GM23248 (cell line): ENCODE measurements around the gene SATB1. TPM values are rescaled to one million over a fixed set of nuclear protein-coding genes. Genes with fewer than 3 reads are reported as not detected.

Source experiments
- DNase-seq: peaks from one replicate; pipeline ENCODE4 v3.0.0-alpha.2; 2015
- H2AFZ ChIP-seq: fragments of 200-600 bp; sonication (generic); 2 replicates; pipeline ENCODE4 v1.6.1; 2016; ENCODE audit warnings: antibody characterized with exemption
- H3F3A ChIP-seq: fragments of 200-600 bp; sonication (generic); 2 replicates; pipeline ENCODE4 v1.6.1; 2016; ENCODE audit warnings: mild to moderate bottlenecking, antibody characterized with exemption, mixed run types; ENCODE audit not compliant: insufficient read depth
- H3K27ac ChIP-seq: fragments of 200-600 bp; sonication (generic); 2 replicates; pipeline ENCODE4 v1.5.1; 2016; ENCODE audit warnings: mild to moderate bottlenecking
- H3K27me3 ChIP-seq: fragments of 200-600 bp; sonication (generic); replicated peaks from 2 replicates; pipeline ENCODE4 v1.6.1; 2016; ENCODE audit warnings: mild to moderate bottlenecking; ENCODE audit not compliant: insufficient read depth
- H3K36me3 ChIP-seq: fragments of 200-600 bp; sonication (generic); 2 replicates; pipeline ENCODE4 v1.6.1; 2016; ENCODE audit warnings: low read depth, mild to moderate bottlenecking
- H3K4me1 ChIP-seq: fragments of 200-600 bp; sonication (generic); 2 replicates; pipeline ENCODE4 v1.6.1; 2016; ENCODE audit warnings: mild to moderate bottlenecking; ENCODE audit not compliant: insufficient read depth
- H3K4me2 ChIP-seq: fragments of 200-600 bp; sonication (generic); one replicate; pipeline ENCODE4 v1.6.1; 2016; ENCODE audit warnings: mild to moderate bottlenecking; ENCODE audit not compliant: unreplicated experiment
- H3K4me3 ChIP-seq: fragments of 200-600 bp; sonication (generic); 2 replicates; pipeline ENCODE4 v1.5.1; 2016; ENCODE audit warnings: mild to moderate bottlenecking
- H3K79me2 ChIP-seq: fragments of 200-600 bp; sonication (generic); 2 replicates; pipeline ENCODE4 v1.6.1; 2016; ENCODE audit warnings: mild to moderate bottlenecking; ENCODE audit not compliant: insufficient read depth
- H3K9ac ChIP-seq: fragments of 200-600 bp; sonication (generic); 2 replicates; pipeline ENCODE4 v1.6.1; 2016; ENCODE audit warnings: mild to moderate bottlenecking
- H3K9me2 ChIP-seq: fragments of 200-600 bp; sonication (generic); 2 replicates; pipeline ENCODE4 v1.6.1; 2016; ENCODE audit warnings: mixed run types, mild to moderate bottlenecking, moderate library complexity; ENCODE audit not compliant: insufficient read depth
- H3K9me3 ChIP-seq: fragments of 200-600 bp; sonication (generic); one replicate; pipeline ENCODE4 v1.6.1; 2017; ENCODE audit warnings: low read depth
- H4K20me1 ChIP-seq: fragments of 200-600 bp; sonication (generic); 2 replicates; pipeline ENCODE4 v1.6.0; 2016; ENCODE audit not compliant: insufficient read depth
- EZH2 ChIP-seq: fragments of 200-600 bp; sonication (generic); IDR thresholded peaks from 2 replicates; pipeline ENCODE4 v1.6.1; 2018; ENCODE audit warnings: antibody characterized with exemption, mild to moderate bottlenecking; ENCODE audit not compliant: insufficient read depth, poor library complexity, severe bottlenecking
- EZH2phosphoT487 ChIP-seq: fragments of 200-600 bp; sonication (generic); IDR thresholded peaks from 2 replicates; pipeline ENCODE4 v1.6.1; 2018; ENCODE audit warnings: antibody characterized with exemption, moderate library complexity, mild to moderate bottlenecking, low read depth; ENCODE audit not compliant: insufficient read depth
- whole genome bisulfite sequencing, 2 experiments: methylation state at CpG; one replicate each; pipeline ENCODE4 v1.1.6; 2015 to 2017; ENCODE audit warnings: low lambda C conversion rate in 2 of 2, low coverage in 1 of 2; ENCODE audit errors: missing lambda C conversion rate in 2 of 2; 5-methylcytosine and 5-hydroxymethylcytosine counted together
- in situ Hi-C: fragments of 300-500 bp; cut with MboI; formaldehyde crosslinking; loops from 2 replicates; pipeline ENCODE4 v1.15.0; 2020
- polyA plus RNA-seq: library from polyadenylated mRNA; unstranded; fragments of >200 nt; fragmentation: Nextera tagmentation; extraction: Ambion mirVana; gene quantifications from 2 replicates; pipeline ENCODE4 v1.2.1, GENCODE V29; 2016
- total RNA-seq: library from RNA; depleted of rRNA; stranded (reverse); fragments of >200 nt; shearing (Covaris generic); gene quantifications from 2 replicates; pipeline ENCODE4 v1.2.3, GENCODE V29; 2014

SATB1 gene
- total and polyA plus RNA-seq, 2 experiments from 2014 or later, result 5.7 to 12.0 TPM

- Histone ChIP-seq H3K9ac (no peak overlapping the region), H3K36me3 (no peaks in the 10 kb centered on the region), H3K79me2 (no peaks in the 10 kb centered on the region), H3K9me3 (no peaks in the 10 kb centered on the region), H3F3A (no peaks in the 10 kb centered on the region), H3K4me2 (no peak overlapping the region), H3K4me1 (no peaks in the 10 kb centered on the region), H3K9me2 (no peaks in the 10 kb centered on the region), H3K27ac (no peak overlapping the region), H2AFZ (no peak overlapping the region), H3K4me3 (no peak overlapping the region), H3K27me3 (no peaks in the 10 kb centered on the region), H4K20me1 (no peaks in the 10 kb centered on the region)
- DNase-seq, result no peak
- 88 to 90% methylated on average over 9 of the region's 9 CpGs for WGBS, 2 experiments
- TF ChIP-seq EZH2phosphoT487, result no peak
- no peak for TF ChIP-seq EZH2
- in situ Hi-C loops, result no loop called here
These were observed 38.8 kb downstream of the SATB1 start for GRCh38 chr3:18386274-18386890.

GRCh38 chr3:18385706-18386105, 39.4 kb downstream of the SATB1 start:
- Histone ChIP-seq H3F3A (no peaks in the 10 kb centered on the region), H3K4me1 (no peaks in the 10 kb centered on the region), H2AFZ (no peak overlapping the region), H3K27me3 (no peaks in the 10 kb centered on the region), H3K4me2 (no peak overlapping the region), H3K27ac (no peak overlapping the region), H3K4me3 (no peak overlapping the region), H3K9ac (no peak overlapping the region), H3K9me2 (no peaks in the 10 kb centered on the region), H4K20me1 (no peaks in the 10 kb centered on the region), H3K79me2 (no peaks in the 10 kb centered on the region), H3K9me3 (no peaks in the 10 kb centered on the region), H3K36me3 (no peaks in the 10 kb centered on the region)
- TF ChIP-seq EZH2, result no peak
- no peak for TF ChIP-seq EZH2phosphoT487
- in situ Hi-C loops, result no loop called here
- DNase-seq, result no peak
- 82% methylated on average over 4 of the region's 4 CpGs for WGBS, 2 experiments

GRCh38 chr3:18382760-18383369, 42.3 kb downstream of the SATB1 start:
- H3K9me2 ChIP-seq, result no peaks in the 10 kb centered on the region
- in situ Hi-C loops, result no loop called here
- H3K4me2 ChIP-seq, result no peak overlapping the region

GRCh38 chr3:18379647-18380046, 45.5 kb downstream of the SATB1 start:
- peaks cover 6% of the 10 kb centered on the region; the same call in 1 of the 2 replicates for H3K36me3 ChIP-seq
- no peak overlapping the region for H3K27ac ChIP-seq
- in situ Hi-C loops, result no loop called here
- DNase-seq, result no peak
- H2AFZ ChIP-seq, result no peak overlapping the region
- H3F3A ChIP-seq, result no peaks in the 10 kb centered on the region
- H3K9ac ChIP-seq, result no peak overlapping the region
- H3K9me2 ChIP-seq, result no peaks in the 10 kb centered on the region
- no peak for TF ChIP-seq EZH2phosphoT487
- no peak for TF ChIP-seq EZH2
- H3K4me3 ChIP-seq, result no peak overlapping the region
- H3K4me1 ChIP-seq, result no peaks in the 10 kb centered on the region
- no peaks in the 10 kb centered on the region for H3K9me3 ChIP-seq
- H4K20me1 ChIP-seq, result no peaks in the 10 kb centered on the region
- no peaks in the 10 kb centered on the region for H3K79me2 ChIP-seq
- no peak overlapping the region for H3K4me2 ChIP-seq
- H3K27me3 ChIP-seq, result no peaks in the 10 kb centered on the region
- 90 to 91% methylated on average over 2 of the region's 2 CpGs for WGBS, 2 experiments

More at GRCh38 chr3:18382760-18383369, 42.3 kb downstream of the SATB1 start:
- no peak for DNase-seq
- no peaks in the 10 kb centered on the region for H3K27me3 ChIP-seq
- no peaks in the 10 kb centered on the region for H3K79me2 ChIP-seq
- TF ChIP-seq EZH2phosphoT487 (no peak), EZH2 (no peak)
- H3K9ac ChIP-seq, result no peak overlapping the region
- H3K9me3 ChIP-seq, result no peaks in the 10 kb centered on the region
- H4K20me1 ChIP-seq, result no peaks in the 10 kb centered on the region
- H3K36me3 ChIP-seq, result no peaks in the 10 kb centered on the region
- H3K4me3 ChIP-seq, result no peak overlapping the region
- H3F3A ChIP-seq, result no peaks in the 10 kb centered on the region
- H3K27ac ChIP-seq, result no peak overlapping the region
- H2AFZ ChIP-seq, result no peak overlapping the region
- H3K4me1 ChIP-seq, result no peaks in the 10 kb centered on the region
